ENCODE measurements around the gene SPOCK2.

- TF ChIP-seq CTCF (IDR thresholded peaks at IDR 0.05 in 8 of 11, conservative IDR thresholded peaks at IDR 0.05 in 3 of 11) (no peak), POLR2A (IDR thresholded peaks at IDR 0.05) (no peak), POLR2AphosphoS5 (IDR thresholded peaks at IDR 0.05) (no peak)
Observed at GRCh38 chr10:72062382-72062781, 26.0 kb downstream of the SPOCK2 start.

Measured in spleen (tissue), 7 donors.